Right hindlimb (tissue), 1 donor: ENCODE measurements around the gene SULT1C2.

Experiments
- DNase-seq: peaks from one replicate; pipeline ENCODE4 v3.0.0-alpha.2; 2018

SULT1C2 gene

GRCh38 chr2:108297436-108298141 lies 8.9 kb downstream of the SULT1C2 start:
- no peak for DNase-seq

- no peak for DNase-seq
These were observed 12.9 kb downstream of the SULT1C2 start for GRCh38 chr2:108301558-108301957.

GRCh38 chr2:108304975-108305374 lies 16.3 kb downstream of the SULT1C2 start:
- DNase-seq = no peak

GRCh38 chr2:108305901-108306300 lies 17.2 kb downstream of the SULT1C2 start:
- no peak for DNase-seq

GRCh38 chr2:108309903-108310302 lies 21.2 kb downstream of the SULT1C2 start:
- no peak for DNase-seq

GRCh38 chr2:108314586-108315296 lies 26.0 kb downstream of the SULT1C2 start:
- DNase-seq = no peak

- DNase-seq = no peak
These were observed 26.8 kb downstream of the SULT1C2 start for GRCh38 chr2:108315444-108315934.

GRCh38 chr2:108316033-108316432 lies 27.3 kb downstream of the SULT1C2 start:
- no peak for DNase-seq

GRCh38 chr2:108316461-108317258 lies 28.0 kb downstream of the SULT1C2 start:
- peak; percentile 24 for DNase-seq

GRCh38 chr2:108320326-108320922 lies 31.7 kb downstream of the SULT1C2 start:
- no peak for DNase-seq

GRCh38 chr2:108323619-108324018 lies 34.9 kb downstream of the SULT1C2 start:
- DNase-seq = no peak

GRCh38 chr2:108324531-108325255 lies 36.0 kb downstream of the SULT1C2 start:
- no peak for DNase-seq

- DNase-seq = no peak
These were observed 37.1 kb downstream of the SULT1C2 start for GRCh38 chr2:108325756-108326155.

GRCh38 chr2:108329771-108330170 lies 41.1 kb downstream of the SULT1C2 start:
- DNase-seq = no peak

- peak; percentile 59 for DNase-seq
These were observed 42.3 kb downstream of the SULT1C2 start for GRCh38 chr2:108330979-108331378.

- no peak for DNase-seq
These were observed 57.3 kb downstream of the SULT1C2 start for GRCh38 chr2:108345951-108346350.

- no peak for DNase-seq
These were observed 58.1 kb downstream of the SULT1C2 start for GRCh38 chr2:108346827-108347226.

- DNase-seq = no peak
These were observed 59.1 kb downstream of the SULT1C2 start for GRCh38 chr2:108347786-108348185.

GRCh38 chr2:108348816-108349570 lies 60.3 kb downstream of the SULT1C2 start:
- DNase-seq = no peak

GRCh38 chr2:108349571-108349928 lies 60.9 kb downstream of the SULT1C2 start:
- DNase-seq = no peak

- DNase-seq = no peak
These were observed 63.2 kb downstream of the SULT1C2 start for GRCh38 chr2:108351889-108352288.

- no peak for DNase-seq
These were observed 65.4 kb downstream of the SULT1C2 start for GRCh38 chr2:108354136-108354535.
